ENCODE results near the gene FHAD1. TPM values are rescaled to one million over a fixed set of nuclear protein-coding genes. Genes with fewer than 3 reads are reported as not detected.

FHAD1 gene
- total and polyA plus RNA-seq, 10 of the 15 experiments (the other 5 are each of a cell fraction or from before 2014, with no cell fraction given), result 0.09 to 1.0 (median 0.32) TPM; not detected in 2

GRCh38 chr1:15380601-15381508 is 133.8 kb downstream of the FHAD1 start:
- Histone ChIP-seq H2AFZ (ENCODE audit: control insufficient read depth, low read depth, low read length) (no peak overlapping the region), H3K27ac (ENCODE audit: control insufficient read depth, insufficient read depth) (no peak overlapping the region), H3K4me2 (ENCODE audit: control insufficient read depth, insufficient read depth) (no peak overlapping the region), H3K9me3 (replicated peaks; ENCODE audit: control insufficient read depth, insufficient read depth, low read length) (no peaks in the 10 kb centered on the region), H3K27me3 (replicated peaks in 1 of 2; ENCODE audit: control insufficient read depth in 2 of 2, insufficient read depth in 2 of 2, low read length in 1 of 2) (no peaks in the 10 kb centered on the region), H3K79me2 (ENCODE audit: control insufficient read depth, insufficient read depth, low read length) (no peaks in the 10 kb centered on the region), H4K20me1 (ENCODE audit: control insufficient read depth, insufficient read depth) (no peaks in the 10 kb centered on the region), H3K36me3 (ENCODE audit: control insufficient read depth in 2 of 2, insufficient read depth in 2 of 2, low read length in 1 of 2) (no peaks in the 10 kb centered on the region), H3K9ac (ENCODE audit: control insufficient read depth, insufficient read depth, low read length) (no peak overlapping the region), H3K4me1 (ENCODE audit: control insufficient read depth, insufficient read depth, low read length) (peaks cover 19% of the 10 kb centered on the region), H3K4me3 (no peak overlapping the region)
- DNase-seq (ENCODE audit: low read depth, low spot score), result no peak
- FAIRE-seq, result no peak
- in situ Hi-C loops (cut with MboI) (no loop called here), intact Hi-C loops (cut with micrococcal nuclease; ENCODE audit: unreplicated experiment) (no loop called here)
- ChIA-PET CTCF (no interaction called here), RAD21 (ENCODE audit: unreplicated experiment) (no interaction called here), SMC1A (ENCODE audit: uncharacterized antibody, unreplicated experiment) (no interaction called here), POLR2A (interaction anchor here (0.5 kb wide), 1 partner anchor 7 kb away, joined by 3 read pairs; no protein-coding TSS in a partner anchor)
- 58% methylated on average over 22 of the region's 22 CpGs for WGBS (ENCODE audit: insufficient coverage, insufficient replicate concordance, low lambda C conversion rate, missing lambda C conversion rate)
- ATAC-seq, result no peak
- TF ChIP-seq ZBTB33 (IDR thresholded peaks at IDR 0.05), result no peak
- peak; percentile 44 for TF ChIP-seq PBX3 (IDR thresholded peaks at IDR 0.05; ENCODE audit: insufficient replicate concordance, low read depth, low read length)
- peak; percentile 95 for TF ChIP-seq BCL3 (IDR thresholded peaks at IDR 0.05; ENCODE audit: borderline replicate concordance, insufficient read depth, low read depth, low read length, poor library complexity, severe bottlenecking)
- no TSS peak for BruUV-seq (replicated peaks)
